ENCODE measurements around the gene SEPTIN12. TPM values are rescaled to one million over a fixed set of nuclear protein-coding genes. Genes with fewer than 3 reads are reported as not detected.
A peak's percentile ranks its signal among the peaks of the same experiment; 100 is the strongest.

Gene SEPTIN12
- total and polyA plus RNA-seq, 11 donors: 0.32 TPM; not detected in 10

- no peaks in the 10 kb centered on the region for H3K9me3 ChIP-seq
- H3K27ac ChIP-seq: no peak within 1 kb of the TSS
- peak in 1 of 5 donors; percentile 7 for DNase-seq
- no peaks in the 10 kb centered on the region for H3K27me3 ChIP-seq
- TF ChIP-seq CTCF (IDR thresholded peaks at IDR 0.05): no peak
- no peak for TF ChIP-seq POLR2A (IDR thresholded peaks at IDR 0.05)
- WGBS, 4 donors: 69 to 75% (median 71%) methylated on average over 11 to 14 of the region's 14 CpGs
- peaks cover 0 to 33% (median 21%) of the 10 kb centered on the region in 9 donors for H3K36me3 ChIP-seq
- no peak within 1 kb of the TSS for H3K4me3 ChIP-seq
- H3K4me1 ChIP-seq: peaks cover 0 to 6% (median 3%) of the 10 kb centered on the region in 12 donors
- intact Hi-C loops (cut with DNase I): no loop called here
- peak in 1 of 4 donors; percentile 14 for ATAC-seq
Measured at GRCh38 chr16:4795181-4795827, 7.2 kb upstream of the SEPTIN12 start, which contains the start of gene SMIM22. Gene SMIM22, plus strand, starts transcription at chr16:4795369. Its CDS starts 366 bp downstream, at chr16:4795735.

- intact Hi-C loops (cut with DNase I): no loop called here
- TF ChIP-seq POLR2A (IDR thresholded peaks at IDR 0.05) (no peak), CTCF (IDR thresholded peaks at IDR 0.05) (no peak)
Measured at GRCh38 chr16:4792951-4793513, 4.9 kb upstream of the SEPTIN12 start.

GRCh38 chr16:4790871-4791270 is 2.7 kb upstream of the SEPTIN12 start:
- 57 to 64% (median 60%) methylated on average over 10 of the region's 10 CpGs for WGBS, 4 donors
- no peak for DNase-seq
- Histone ChIP-seq H3K4me1 (no peaks in the 10 kb centered on the region), H3K27me3 (no peaks in the 10 kb centered on the region), H3K27ac (no peak overlapping the region), H3K36me3 (peaks cover 0 to 1% (median 0%) of the 10 kb centered on the region in 9 donors), H3K9me3 (no peaks in the 10 kb centered on the region), H3K4me3 (no peak overlapping the region)
- no peak for ATAC-seq
- intact Hi-C loops (cut with DNase I): no loop called here
- TF ChIP-seq CTCF (IDR thresholded peaks at IDR 0.05): no peak
- TF ChIP-seq POLR2A (IDR thresholded peaks at IDR 0.05): no peak

More at GRCh38 chr16:4792951-4793513, 4.9 kb upstream of the SEPTIN12 start:
- WGBS, 4 donors: 68 to 78% (median 73%) methylated on average over 13 of the region's 13 CpGs
- Histone ChIP-seq H3K4me1 (no peaks in the 10 kb centered on the region), H3K27ac (no peak overlapping the region), H3K9me3 (no peaks in the 10 kb centered on the region), H3K4me3 (no peak overlapping the region), H3K27me3 (no peaks in the 10 kb centered on the region), H3K36me3 (peaks cover 0 to 16% (median 10%) of the 10 kb centered on the region in 9 donors)
- no peak for ATAC-seq
- peak in 1 of 5 donors; percentile 2 for DNase-seq

GRCh38 chr16:4790261-4790660 is 2.1 kb upstream of the SEPTIN12 start:
- WGBS, 4 donors: 84 to 91% (median 87%) methylated on average over 10 of the region's 10 CpGs

More at GRCh38 chr16:4790261-4790660, 2.1 kb upstream of the SEPTIN12 start:
- Histone ChIP-seq H3K4me3 (no peak overlapping the region), H3K27ac (no peak overlapping the region), H3K9me3 (no peaks in the 10 kb centered on the region), H3K36me3 (no peaks in the 10 kb centered on the region), H3K4me1 (no peaks in the 10 kb centered on the region), H3K27me3 (no peaks in the 10 kb centered on the region)
- intact Hi-C loops (cut with DNase I): no loop called here
- DNase-seq (no peak), ATAC-seq (no peak)
- TF ChIP-seq POLR2A (IDR thresholded peaks at IDR 0.05): no peak
- TF ChIP-seq CTCF (IDR thresholded peaks at IDR 0.05): no peak
